NB4 (cell line): ENCODE results near the gene DGKG.

Experiments used
- DNase-seq: peaks from one replicate; pipeline ENCODE4 v3.0.0; 2010; ENCODE audit warnings: low read depth
- H3K4me3 ChIP-seq: one replicate; pipeline ENCODE4 v1.5.1; 2011; ENCODE audit warnings: mild to moderate bottlenecking, low read depth, low read length, moderate library complexity
- CTCF ChIP-seq: IDR thresholded peaks from one replicate; pipeline ENCODE4 v1.5.1; 2012; ENCODE audit warnings: low read depth, low read length
- MYC ChIP-seq: IDR thresholded peaks from 2 replicates; pipeline ENCODE4 v1.6.1; 2011; ENCODE audit warnings: low read depth, low read length
- POLR2A ChIP-seq: IDR thresholded peaks from 2 replicates; pipeline ENCODE4 v1.6.1; 2011; ENCODE audit warnings: mild to moderate bottlenecking; ENCODE audit not compliant: insufficient read length; ENCODE audit errors: extremely low read depth
- TF ChIP-seq, protein P1 (sequence below): IDR thresholded peaks from 2 replicates; pipeline ENCODE4 v1.6.1; 2011; ENCODE audit warnings: low read depth, low read length

Gene DGKG

DNA sequence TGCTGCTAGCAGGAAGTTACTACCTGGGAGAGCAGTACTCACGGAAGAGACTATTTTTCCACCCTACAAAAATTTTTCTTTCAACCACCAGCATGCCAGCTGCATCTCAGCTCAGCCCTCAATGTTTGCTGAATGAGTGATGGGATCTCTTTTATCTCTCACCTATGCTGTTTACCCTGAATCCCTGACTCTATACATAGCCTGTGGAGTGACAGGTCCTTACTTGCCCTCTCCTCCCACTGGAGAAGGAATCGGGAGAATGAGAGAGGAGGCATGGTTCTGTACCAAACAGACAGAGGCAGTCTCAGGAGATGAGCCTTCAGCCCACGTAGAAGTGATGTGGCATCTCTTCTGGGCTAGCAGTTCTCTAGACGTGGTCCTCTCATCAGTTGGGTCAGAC is 6.7 kb upstream of the DGKG start:
- no peak for TF ChIP-seq MYC
- TF ChIP-seq, protein P1, sequence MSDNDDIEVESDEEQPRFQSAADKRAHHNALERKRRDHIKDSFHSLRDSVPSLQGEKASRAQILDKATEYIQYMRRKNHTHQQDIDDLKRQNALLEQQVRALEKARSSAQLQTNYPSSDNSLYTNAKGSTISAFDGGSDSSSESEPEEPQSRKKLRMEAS = no peak
- TF ChIP-seq POLR2A = no peak
- TF ChIP-seq CTCF = no peak
- H3K4me3 ChIP-seq = no peak overlapping the region
- DNase-seq = no peak

DNA sequence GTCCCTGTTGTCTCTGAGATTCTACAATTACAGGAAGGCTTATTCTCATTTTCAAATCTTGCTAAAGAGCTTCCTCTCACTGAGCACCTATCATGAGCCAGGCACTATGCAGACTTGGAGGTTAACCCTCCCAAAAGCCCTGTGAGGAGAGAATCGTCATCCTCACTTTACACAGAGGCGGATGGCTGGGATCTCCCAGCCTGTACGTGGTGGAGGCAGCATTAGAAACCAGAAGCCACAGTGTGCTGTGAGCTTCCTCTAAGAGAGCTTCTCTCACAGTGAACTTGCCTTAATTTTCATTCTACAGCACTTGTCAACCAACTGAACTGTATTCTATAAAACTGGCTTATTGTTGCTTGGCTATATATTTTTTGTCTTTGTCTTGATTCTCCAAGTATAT is 6.1 kb upstream of the DGKG start:
- DNase-seq = peak; percentile 62
- no peak overlapping the region for H3K4me3 ChIP-seq
- TF ChIP-seq MYC = no peak
- TF ChIP-seq, protein P1 = no peak
- TF ChIP-seq CTCF = no peak
- TF ChIP-seq POLR2A = no peak

DNA sequence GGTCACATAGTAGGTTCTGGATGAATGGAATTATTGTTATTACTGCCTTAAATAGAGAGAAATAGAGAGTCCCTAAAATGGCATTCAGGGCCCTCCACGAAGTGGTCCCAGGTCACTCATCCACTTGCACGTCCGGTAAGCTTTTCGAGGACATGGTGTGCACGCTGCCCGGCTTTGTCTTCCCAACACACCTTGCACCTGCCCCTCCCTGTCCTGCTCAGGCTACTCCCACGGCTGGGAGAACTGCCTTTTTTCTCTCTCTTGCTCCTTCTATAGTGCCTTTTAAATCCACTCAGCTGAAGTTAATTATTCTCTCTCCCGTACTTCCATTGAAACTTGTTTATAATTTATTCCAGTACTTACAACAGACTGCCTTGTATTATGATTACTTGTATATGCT is 5.6 kb upstream of the DGKG start:
- H3K4me3 ChIP-seq = no peak overlapping the region
- TF ChIP-seq MYC = no peak
- TF ChIP-seq, protein P1 = no peak
- no peak for TF ChIP-seq POLR2A
- TF ChIP-seq CTCF = no peak
- no peak for DNase-seq

- peak; percentile 73 for DNase-seq
- TF ChIP-seq MYC (no peak), CTCF (no peak), POLR2A (no peak)
- TF ChIP-seq, protein P1 = no peak
These were observed 4.2 kb upstream of the DGKG start for GRCh38 chr3:186366206-186366605.

DNA sequence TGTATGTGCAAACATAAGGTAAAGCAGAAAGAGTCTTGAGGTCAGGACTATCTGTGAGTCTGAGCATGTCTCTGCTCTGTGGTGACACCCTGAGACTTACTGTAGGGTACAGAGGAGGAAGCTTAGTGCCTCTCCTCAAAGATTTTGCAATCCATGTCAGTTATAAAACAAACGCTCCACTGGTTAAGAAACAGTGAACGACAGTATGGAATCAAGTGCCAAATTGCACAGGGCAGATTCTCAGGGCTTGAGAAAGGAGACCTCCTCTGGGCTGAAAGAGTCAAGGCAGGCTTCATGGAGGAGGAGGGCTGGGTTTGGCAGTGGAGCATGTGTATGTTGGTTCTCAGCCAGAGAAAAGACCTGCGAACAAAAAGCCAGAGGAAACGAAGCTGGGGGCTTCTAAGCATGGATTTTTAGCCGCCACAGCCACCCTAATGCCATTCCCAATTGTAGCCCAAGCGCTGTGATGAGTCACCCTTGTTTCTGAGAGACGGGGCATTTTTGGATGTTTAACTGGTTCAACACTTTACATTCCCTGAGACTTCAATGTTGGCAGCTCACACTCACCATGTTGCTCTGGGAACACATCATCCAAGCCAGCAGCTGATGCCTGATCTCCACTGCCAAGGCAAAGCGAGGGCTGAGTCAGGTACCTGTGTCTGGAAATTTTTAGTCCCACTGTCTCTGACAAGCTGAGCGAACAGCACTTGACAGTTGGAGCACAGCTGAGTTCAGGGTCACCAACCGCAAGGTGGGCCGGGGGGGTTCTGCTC is 3.4 kb upstream of the DGKG start:
- DNase-seq = peak; percentile 94
- H3K4me3 ChIP-seq = peak overlapping the region; percentile 27

More at GRCh38 chr3:186366206-186366605, 4.2 kb upstream of the DGKG start:
- H3K4me3 ChIP-seq = no peak overlapping the region

More for the DNA sequence above, 3.4 kb upstream of the DGKG start:
- peak; percentile 16 for TF ChIP-seq CTCF
- no peak for TF ChIP-seq MYC
- peak; percentile 31 for TF ChIP-seq POLR2A
